K562 (cell line): ENCODE data around the gene DPY19L3. TPM values are rescaled to one million over a fixed set of nuclear protein-coding genes. Genes with fewer than 3 reads are reported as not detected.

Source experiments
- CBFB ChIP-seq: sonication (generic); formaldehyde crosslinking; IDR thresholded peaks from 2 replicates; pipeline ENCODE4 v1.4.0; 2020; ENCODE audit warnings: mild to moderate bottlenecking, missing genetic modification reagents
- CHD2 ChIP-seq: IDR thresholded peaks from 2 replicates; pipeline ENCODE4 v1.6.1; 2011; ENCODE audit warnings: low read depth, low read length
- E2F1 ChIP-seq: sonication (generic); formaldehyde crosslinking; IDR thresholded peaks from 2 replicates; pipeline ENCODE4 v1.8.1; 2023; ENCODE audit warnings: mild to moderate bottlenecking, missing genetic modification reagents, moderate library complexity
- GABPA ChIP-seq: fragments of 200-800 bp; sonication (Bioruptor generic); conservative IDR thresholded peaks from 2 replicates; pipeline ENCODE4 v1.6.1; 2016; ENCODE audit warnings: low read depth, missing genetic modification characterization, missing compliant biosample characterization
- HEY1 ChIP-seq: fragments of 250-450 bp; sonication (Bioruptor Pico); IDR thresholded peaks from 2 replicates; pipeline ENCODE4 v1.5.0; 2020; ENCODE audit warnings: mild to moderate bottlenecking, moderate library complexity, borderline replicate concordance
- KLF16 ChIP-seq: IDR thresholded peaks from 2 replicates; pipeline ENCODE4 v1.6.1; 2016; ENCODE audit warnings: antibody characterized with exemption
- LEF1 ChIP-seq: fragments of 450-650 bp; IDR thresholded peaks from 2 replicates; pipeline ENCODE4 v1.6.1; 2016; ENCODE audit warnings: mild to moderate bottlenecking
- MAZ ChIP-seq, 2 experiments: fragments of 450-650 bp in 1 of 2; sonication (generic) in 1 of 2; formaldehyde crosslinking; IDR thresholded peaks in 1 of 2; conservative IDR thresholded peaks in 1 of 2; 2 replicates each; pipeline versions ENCODE4 v1.4.0 to v1.5.0; 2020; ENCODE audit warnings: mild to moderate bottlenecking in 1 of 2, missing genetic modification reagents in 1 of 2
- MBD2 ChIP-seq: sonication (generic); IDR thresholded peaks from 2 replicates; pipeline ENCODE4 v1.6.1; 2016; ENCODE audit warnings: low read depth, borderline replicate concordance
- MCM3 ChIP-seq: fragments of 450-650 bp; IDR thresholded peaks from 2 replicates; pipeline ENCODE4 v1.6.1; 2016
- MEF2A ChIP-seq: IDR thresholded peaks from 2 replicates; pipeline ENCODE4 v1.6.1; 2011; ENCODE audit warnings: low read depth, mild to moderate bottlenecking, low read length, moderate library complexity; ENCODE audit not compliant: control insufficient read depth
- OTX1 ChIP-seq: fragments of 450-650 bp; formaldehyde crosslinking; IDR thresholded peaks from 2 replicates; pipeline ENCODE4 v1.4.0; 2022; ENCODE audit warnings: mild to moderate bottlenecking
- PATZ1 ChIP-seq: fragments of 250-450 bp; sonication (Bioruptor Pico); IDR thresholded peaks from 2 replicates; pipeline ENCODE4 v1.5.0; 2020; ENCODE audit warnings: mild to moderate bottlenecking, borderline replicate concordance
- PHF20 ChIP-seq: fragments of 450-650 bp; IDR thresholded peaks from 2 replicates; pipeline ENCODE4 v1.6.1; 2018; ENCODE audit not compliant: partially characterized antibody
- POLR2AphosphoS5 ChIP-seq: IDR thresholded peaks from 2 replicates; pipeline ENCODE4 v1.6.1; 2011; ENCODE audit warnings: mild to moderate bottlenecking, low read depth, low read length, moderate library complexity; ENCODE audit not compliant: control insufficient read depth, insufficient read depth
- PURB ChIP-seq: sonication (generic); formaldehyde crosslinking; IDR thresholded peaks from 2 replicates; pipeline ENCODE4 v1.9.0; 2021; ENCODE audit warnings: low read depth, mild to moderate bottlenecking, missing genetic modification reagents
- SREBF1 ChIP-seq: fragments of 150-350 bp; IDR thresholded peaks from 2 replicates; pipeline ENCODE4 v1.6.1; 2014; ENCODE audit warnings: antibody characterized with exemption, low read depth, low read length, borderline replicate concordance
- SRF ChIP-seq, 2 experiments: fragments of 250-450, 450-650 bp in 1 of 2; sonication (Bioruptor Pico) in 1 of 2; sonication (generic) in 1 of 2; formaldehyde crosslinking; IDR thresholded peaks; 2 replicates each; pipeline versions ENCODE4 v1.5.0 to v1.5.1; 2020 to 2022; ENCODE audit warnings: mild to moderate bottlenecking in 1 of 2, missing genetic modification reagents in 1 of 2
- TAF1 ChIP-seq: IDR thresholded peaks from 2 replicates; pipeline ENCODE4 v1.6.1; 2011; ENCODE audit warnings: mild to moderate bottlenecking, low read length, moderate library complexity; ENCODE audit not compliant: insufficient read depth, control insufficient read depth, severe bottlenecking; ENCODE audit errors: extremely low read depth
- VEZF1 ChIP-seq: fragments of 200-800 bp; sonication (Bioruptor generic); IDR thresholded peaks from 2 replicates; pipeline ENCODE4 v1.6.1; 2017; ENCODE audit warnings: missing genetic modification characterization, missing compliant biosample characterization
- ZFX ChIP-seq: sonication (generic); formaldehyde crosslinking; IDR thresholded peaks from 2 replicates; pipeline ENCODE4 v1.8.0; 2022; ENCODE audit warnings: mild to moderate bottlenecking, missing genetic modification reagents, moderate library complexity
- ZNF197 ChIP-seq: fragments of 200-800 bp; sonication (Bioruptor generic); IDR thresholded peaks from 2 replicates; pipeline ENCODE4 v1.6.1; 2016; ENCODE audit warnings: low read depth, missing genetic modification characterization, missing compliant biosample characterization
- polyA plus RNA-seq, 8 experiments: library from polyadenylated mRNA; depleted of rRNA in 4 of 8; stranded (reverse) in 5 of 8; unstranded in 3 of 8; fragments of >200 nt; fragmentation: Nextera tagmentation in 2 of 8; fragmentation: Illumina TruSeq in 1 of 8; extraction: Ambion mirVana in 2 of 8; extraction: Trizol in 1 of 8; gene quantifications; 2 replicates each; pipeline versions ENCODE4 v1.2.1 to v1.2.3, GENCODE V29; 2011 to 2014; ENCODE audit warnings: inconsistent platforms in 1 of 8, missing spikeins in 1 of 8
- total RNA-seq, 7 experiments: library from RNA; depleted of rRNA in 6 of 7; stranded (reverse); fragments of >200 nt in 6 of 7; fragmentation: Illumina TruSeq in 2 of 7; extraction: Trizol in 2 of 7; gene quantifications; 2 replicates each; pipeline versions ENCODE4 v1.2.1 to v1.2.3, GENCODE V29; 2011 to 2021; ENCODE audit warnings: low replicate concordance in 1 of 7

Gene DPY19L3
- total and polyA plus RNA-seq, 9 of the 15 experiments (the other 6 are each of a cell fraction or from before 2014, with no cell fraction given), result 4.7 to 39.2 (median 22.0) TPM

GRCh38 chr19:32405431-32406160, at the start of gene DPY19L3 (continued):
- TF ChIP-seq PATZ1 (no peak), OTX1 (no peak), SRF (CRISPR knock-in tag; IDR thresholded peaks at IDR 0.05) (peak in 1 of 2 experiments; percentile 92; a peak in 2 of 4 replicates), PHF20 (peak; percentile 79), VEZF1 (peak; percentile 83), GABPA (tag) (peak; percentile 98), MBD2 (peak; percentile 81; the same call in 1 of the 2 replicates), PURB (no peak), MCM3 (no peak), POLR2AphosphoS5 (peak; percentile 96), LEF1 (peak; percentile 62; the same call in 1 of the 2 replicates), MAZ (CRISPR knock-in tag; conservative IDR thresholded peaks at IDR 0.05 in 1 of 2, IDR thresholded peaks at IDR 0.05 in 1 of 2) (peak; percentile 75 to 84), E2F1 (CRISPR knock-in tag) (peak; percentile 45; the same call in 1 of the 2 replicates), ZNF197 (CRISPR knock-in tag) (0 out of 2 replicates have a peak, but pooled peaks have one; percentile 15), ZFX (CRISPR knock-in tag) (peak; percentile 69; the same call in 1 of the 2 replicates), CBFB (CRISPR knock-in tag) (no peak), CHD2 (peak; percentile 58), SREBF1 (no peak), HEY1 (CRISPR knock-in tag) (no peak; the same call in 1 of the 2 replicates), MEF2A (0 out of 2 replicates have a peak, but pooled peaks have one; percentile 1), TAF1 (peak; percentile 98), KLF16 (no peak)
